IPS DF 4.7 (cell line): Measurements from ENCODE around the gene DHTKD1.
A peak's percentile ranks its signal among the peaks of the same experiment; 100 is the strongest.

ENCODE experiments used
- DNase-seq: peaks from one replicate; pipeline ENCODE4 v3.0.0-alpha.2; 2013; ENCODE audit warnings: low spot score; ENCODE audit errors: extremely low read depth

Gene DHTKD1, protein sequence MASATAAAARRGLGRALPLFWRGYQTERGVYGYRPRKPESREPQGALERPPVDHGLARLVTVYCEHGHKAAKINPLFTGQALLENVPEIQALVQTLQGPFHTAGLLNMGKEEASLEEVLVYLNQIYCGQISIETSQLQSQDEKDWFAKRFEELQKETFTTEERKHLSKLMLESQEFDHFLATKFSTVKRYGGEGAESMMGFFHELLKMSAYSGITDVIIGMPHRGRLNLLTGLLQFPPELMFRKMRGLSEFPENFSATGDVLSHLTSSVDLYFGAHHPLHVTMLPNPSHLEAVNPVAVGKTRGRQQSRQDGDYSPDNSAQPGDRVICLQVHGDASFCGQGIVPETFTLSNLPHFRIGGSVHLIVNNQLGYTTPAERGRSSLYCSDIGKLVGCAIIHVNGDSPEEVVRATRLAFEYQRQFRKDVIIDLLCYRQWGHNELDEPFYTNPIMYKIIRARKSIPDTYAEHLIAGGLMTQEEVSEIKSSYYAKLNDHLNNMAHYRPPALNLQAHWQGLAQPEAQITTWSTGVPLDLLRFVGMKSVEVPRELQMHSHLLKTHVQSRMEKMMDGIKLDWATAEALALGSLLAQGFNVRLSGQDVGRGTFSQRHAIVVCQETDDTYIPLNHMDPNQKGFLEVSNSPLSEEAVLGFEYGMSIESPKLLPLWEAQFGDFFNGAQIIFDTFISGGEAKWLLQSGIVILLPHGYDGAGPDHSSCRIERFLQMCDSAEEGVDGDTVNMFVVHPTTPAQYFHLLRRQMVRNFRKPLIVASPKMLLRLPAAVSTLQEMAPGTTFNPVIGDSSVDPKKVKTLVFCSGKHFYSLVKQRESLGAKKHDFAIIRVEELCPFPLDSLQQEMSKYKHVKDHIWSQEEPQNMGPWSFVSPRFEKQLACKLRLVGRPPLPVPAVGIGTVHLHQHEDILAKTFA

GRCh38 chr10:12068449-12069269 lies at the start of gene DHTKD1:
DHTKD1 (plus strand) TSS chr10:12068954; CDS start chr10:12069034, 80 bp downstream.
- DNase-seq, result peak; percentile 79

DNA sequence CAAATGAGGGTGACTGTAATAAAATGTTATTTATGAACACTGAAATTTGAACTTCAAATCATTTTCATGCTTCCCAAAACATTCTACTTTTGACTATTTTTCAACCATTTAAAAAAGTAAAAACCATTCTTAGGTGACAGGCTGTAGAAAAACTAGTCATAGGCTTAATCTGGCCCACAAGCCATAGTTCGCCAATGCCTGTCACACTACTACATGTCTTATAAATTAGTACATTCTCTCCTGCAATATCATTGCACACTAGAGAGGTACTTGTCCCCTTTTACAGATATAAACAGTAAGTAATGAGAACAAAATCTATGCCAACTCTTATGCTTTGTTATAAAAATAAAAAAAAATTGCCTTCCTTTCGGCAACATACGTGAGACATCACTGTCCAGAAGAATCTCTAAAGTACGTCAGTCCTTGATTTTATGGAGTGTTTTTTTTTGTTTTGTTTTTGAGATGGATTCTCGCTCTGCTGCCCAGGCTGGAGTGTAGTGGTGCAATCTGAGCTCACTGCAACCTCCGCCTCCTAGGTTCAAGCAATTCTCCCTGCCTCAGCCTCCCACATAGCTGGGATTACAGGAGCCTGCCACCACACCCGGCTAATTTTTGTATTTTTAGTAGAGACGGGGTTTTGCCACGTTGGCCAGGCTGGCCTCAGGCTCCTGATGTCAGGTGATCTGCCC lies 49.3 kb upstream of the DHTKD1 start:
- no peak for DNase-seq

GRCh38 chr10:12020574-12020973 lies 48.2 kb upstream of the DHTKD1 start:
- no peak for DNase-seq

DNA sequence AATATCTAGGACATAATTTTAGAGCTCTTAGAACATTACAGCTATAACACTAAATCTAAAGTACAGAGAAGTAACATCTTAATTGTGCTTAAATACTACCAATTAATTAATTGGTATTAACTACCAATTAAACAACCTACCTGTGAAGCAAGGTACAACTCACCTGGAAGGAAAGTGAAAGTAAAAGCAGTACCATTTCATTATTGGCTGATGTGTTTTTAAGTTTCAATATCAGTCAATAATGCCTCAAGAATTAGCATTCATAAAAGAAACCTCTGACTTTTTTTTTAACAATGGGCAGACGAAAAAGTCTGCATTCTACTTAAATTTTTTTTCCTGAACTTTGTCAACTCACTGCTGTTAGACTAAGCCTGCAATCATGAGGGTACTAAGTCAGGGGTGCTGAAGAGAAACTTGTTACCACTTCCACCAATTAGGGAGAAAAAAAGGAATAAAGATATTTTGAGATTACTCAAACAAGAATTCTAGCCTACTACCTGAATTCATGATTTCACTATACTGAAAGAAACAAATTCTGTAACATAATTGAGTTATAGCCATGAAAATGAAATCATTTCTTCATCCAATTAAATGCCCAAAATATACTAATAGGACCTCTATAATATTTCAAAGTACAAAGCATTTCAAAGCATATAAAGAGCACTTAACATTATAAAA lies 46.0 kb upstream of the DHTKD1 start:
- DNase-seq, result no peak

DNA sequence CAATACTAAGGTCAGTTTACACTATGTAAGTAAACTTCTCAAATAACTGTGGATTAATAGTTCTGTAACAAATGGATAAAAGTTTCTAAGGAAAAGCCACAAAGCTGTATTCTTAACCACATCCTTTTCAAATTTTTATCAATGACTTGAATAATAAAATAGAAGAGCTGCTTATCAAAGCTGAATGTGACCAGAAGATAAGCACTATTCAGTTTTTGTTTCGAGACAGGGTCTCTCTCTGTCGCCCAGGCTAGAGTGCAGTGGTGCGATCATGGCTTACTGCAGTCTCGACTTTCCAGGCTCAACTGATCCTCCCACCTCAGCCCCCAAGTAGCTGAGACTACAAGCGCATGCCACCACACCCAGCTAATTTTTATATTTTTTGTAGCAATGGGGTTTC lies 43.2 kb upstream of the DHTKD1 start:
- DNase-seq, result no peak

- DNase-seq, result no peak
These were observed 41.2 kb upstream of the DHTKD1 start for GRCh38 chr10:12027539-12027938.

DNA sequence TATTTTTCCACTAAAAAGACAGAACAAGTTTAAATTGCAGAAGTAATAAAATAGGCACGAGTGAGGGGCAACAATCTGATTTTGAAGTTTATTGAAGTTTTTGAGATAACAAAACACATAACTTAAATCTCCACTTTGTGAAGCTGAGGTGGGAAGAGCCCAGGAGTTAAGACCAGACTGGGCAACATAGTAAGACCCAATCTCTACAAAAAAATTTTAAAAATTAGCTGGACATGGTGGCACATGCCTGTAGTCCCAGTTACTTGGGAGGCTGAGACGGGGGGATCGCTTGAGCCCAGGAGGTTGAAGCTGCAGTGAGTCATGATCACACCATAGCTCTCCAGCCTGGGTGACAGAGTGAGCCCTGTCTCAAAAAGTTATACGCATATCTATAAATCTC lies 37.4 kb upstream of the DHTKD1 start:
- DNase-seq, result no peak

- no peak for DNase-seq
These were observed 32.6 kb upstream of the DHTKD1 start for GRCh38 chr10:12036073-12036655.

GRCh38 chr10:12041766-12042408 lies 26.9 kb upstream of the DHTKD1 start:
- DNase-seq, result no peak

DNA sequence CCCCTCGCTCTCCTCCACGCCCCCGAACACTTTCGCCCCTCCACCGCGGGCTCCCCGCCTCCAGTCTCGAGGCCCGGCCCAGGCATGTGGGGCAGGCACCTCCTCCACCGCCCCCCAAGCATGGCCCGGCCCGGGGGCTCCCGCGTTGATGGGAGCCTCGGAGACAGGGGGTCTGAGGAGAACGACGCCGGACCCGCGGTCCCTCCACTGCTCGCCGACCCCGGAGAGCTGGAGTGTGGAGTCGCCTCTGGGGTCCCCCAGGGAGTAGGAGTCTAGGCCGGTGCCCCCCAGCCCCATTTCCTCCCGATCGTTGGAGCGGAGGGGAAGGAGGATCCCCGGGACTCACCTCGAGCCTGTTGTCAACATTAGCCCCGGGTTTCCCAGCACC lies 26.4 kb upstream of the DHTKD1 start:
- no peak for DNase-seq

GRCh38 chr10:12042797-12043651 lies 25.7 kb upstream of the DHTKD1 start, which contains the start of gene UPF2:
UPF2 (minus strand) TSS chr10:12042809; CDS start chr10:12035423, 7,386 bp downstream.
- DNase-seq, result peak; percentile 95

GRCh38 chr10:12045596-12045995 lies 23.2 kb upstream of the DHTKD1 start:
- no peak for DNase-seq

DNA sequence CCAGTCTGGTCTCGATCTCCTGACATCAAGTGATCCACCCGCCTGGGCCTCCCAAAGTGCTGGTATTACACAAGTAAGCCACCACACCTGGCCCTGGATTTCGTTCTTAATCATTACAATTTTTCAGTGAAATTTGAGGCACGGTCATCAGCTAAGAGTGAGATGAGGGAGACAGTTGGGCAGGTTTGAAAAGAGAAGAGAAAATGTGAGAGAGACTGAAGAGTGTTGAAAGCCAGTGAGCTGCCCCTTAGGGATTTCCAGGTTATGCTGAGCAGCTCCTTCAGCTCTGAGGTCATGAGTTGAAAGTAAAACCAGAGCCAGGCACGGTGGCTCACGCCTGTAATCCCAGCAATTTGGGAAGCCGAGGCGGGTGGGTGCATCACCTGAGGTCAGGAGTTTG lies 20.2 kb upstream of the DHTKD1 start:
- no peak for DNase-seq

GRCh38 chr10:12050528-12050927 lies 18.2 kb upstream of the DHTKD1 start:
- no peak for DNase-seq

- no peak for DNase-seq
These were observed 17.5 kb upstream of the DHTKD1 start for GRCh38 chr10:12051241-12051640.

DNA sequence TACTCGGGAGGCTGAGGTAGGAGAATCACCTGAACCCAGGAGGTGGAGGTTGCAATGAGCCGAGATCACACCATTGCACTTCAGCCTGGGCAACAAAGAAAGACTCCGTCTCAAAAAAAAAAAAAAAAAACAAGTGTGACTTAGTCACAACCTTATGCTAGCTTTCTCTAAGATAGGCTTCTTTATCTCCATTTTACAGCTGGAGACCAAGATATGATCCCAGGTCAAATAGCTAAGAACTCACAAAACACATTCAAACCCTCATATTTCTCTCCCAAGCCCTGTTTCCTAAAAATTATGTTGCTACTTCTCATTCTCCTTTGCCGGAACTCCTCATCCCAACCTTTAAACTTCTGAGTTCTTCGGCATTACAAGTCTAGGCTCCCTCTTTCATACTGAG lies 13.0 kb upstream of the DHTKD1 start:
- no peak for DNase-seq

GRCh38 chr10:12056748-12057147 lies 12.0 kb upstream of the DHTKD1 start:
- no peak for DNase-seq

DNA sequence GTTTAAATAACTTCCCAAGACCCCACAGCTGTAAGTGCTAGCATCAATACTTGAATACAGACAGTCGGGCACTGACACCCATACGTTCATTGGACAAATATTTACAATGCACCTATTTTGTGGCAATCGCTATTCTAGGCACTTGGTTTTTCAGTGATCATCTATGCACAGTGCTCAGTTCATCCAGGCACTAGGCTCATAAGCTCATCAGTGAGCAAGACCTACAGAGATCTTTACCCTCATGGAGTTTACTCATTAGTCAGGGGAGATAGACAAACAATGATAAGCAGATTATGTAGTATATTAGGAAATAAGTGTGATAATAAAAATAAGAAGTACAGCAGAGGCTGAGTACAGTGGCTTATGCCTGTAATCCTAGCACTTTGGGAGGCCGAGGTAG lies 7.6 kb upstream of the DHTKD1 start:
- DNase-seq, result no peak
